GM12892 (cell line): ENCODE data around the gene ZAP70.
A peak's percentile ranks its signal among the peaks of the same experiment; 100 is the strongest.
"Not testable (repeated sequence)": the region's sequence is repeated elsewhere in the genome, so short reads cannot be mapped to it uniquely, and the experiment has no call there.

ENCODE experiments used
- DNase-seq: peaks from one replicate; pipeline ENCODE4 v3.0.0; 2011; ENCODE audit not compliant: insufficient read length
- FAIRE-seq: peaks from 2 replicates; lab custom pipeline; 2011; peaks lifted over from hg19 to GRCh38; lab: Jason Lieb, UNC
- POLR2A ChIP-seq: IDR thresholded peaks from 2 replicates; pipeline ENCODE4 v1.6.1; 2011; ENCODE audit warnings: low read depth, low read length, control low read depth
- POLR2AphosphoS5 ChIP-seq: IDR thresholded peaks from 2 replicates; pipeline ENCODE4 v1.6.1; 2011; ENCODE audit warnings: low read depth, low read length, control low read depth
- TAF1 ChIP-seq: IDR thresholded peaks from 2 replicates; pipeline ENCODE4 v1.6.1; 2011; ENCODE audit warnings: low read depth, mild to moderate bottlenecking, control low read depth, low read length, borderline replicate concordance

The ZAP70 gene

GRCh38 chr2:97676620-97677019 lies 36.8 kb upstream of the ZAP70 start:
- no peak for DNase-seq
- TF ChIP-seq TAF1 (no peak), POLR2AphosphoS5 (no peak), POLR2A (no peak)
- FAIRE-seq: no peak

DNA sequence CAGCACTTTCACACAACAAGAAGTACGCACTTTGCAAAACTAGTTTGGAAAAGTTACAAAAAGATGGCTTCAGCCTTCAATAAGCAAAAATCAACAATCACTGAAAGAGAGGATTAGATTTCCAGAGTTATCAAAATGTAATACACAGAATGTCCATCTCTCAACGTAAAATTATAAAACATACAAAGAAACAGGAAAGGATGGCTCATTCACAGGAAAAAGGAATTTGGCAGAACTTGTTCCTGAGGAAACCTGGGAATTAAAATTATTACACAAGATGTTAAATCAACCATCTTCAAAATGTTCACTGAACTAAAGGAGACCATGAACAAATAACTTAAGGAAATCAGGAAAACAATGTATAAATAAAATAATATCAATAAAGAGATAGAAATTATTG lies 35.9 kb upstream of the ZAP70 start:
- FAIRE-seq: no peak
- DNase-seq: no peak
- TF ChIP-seq TAF1 (no peak), POLR2AphosphoS5 (no peak), POLR2A (no peak)

DNA sequence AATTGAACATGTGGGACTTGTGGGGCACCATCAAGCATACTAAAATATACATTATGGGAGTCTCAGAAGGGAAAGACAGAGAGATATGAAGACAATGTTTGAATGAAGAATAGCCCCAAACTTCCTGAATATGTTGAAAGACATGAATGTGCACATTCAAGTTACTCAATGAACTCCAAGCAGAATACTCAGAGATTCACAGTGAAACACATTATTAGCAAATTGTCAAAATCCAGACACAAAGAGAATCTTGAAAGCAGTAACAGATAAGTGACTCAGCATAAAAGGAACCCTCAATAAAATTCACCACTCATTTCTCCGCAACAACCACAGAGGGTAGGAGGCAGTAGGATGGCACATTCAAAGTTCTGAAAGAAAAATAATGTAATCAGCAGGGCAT lies 35.1 kb upstream of the ZAP70 start:
- FAIRE-seq: no peak
- DNase-seq: no peak
- TF ChIP-seq POLR2AphosphoS5 (no peak), TAF1 (no peak), POLR2A (no peak)

DNA sequence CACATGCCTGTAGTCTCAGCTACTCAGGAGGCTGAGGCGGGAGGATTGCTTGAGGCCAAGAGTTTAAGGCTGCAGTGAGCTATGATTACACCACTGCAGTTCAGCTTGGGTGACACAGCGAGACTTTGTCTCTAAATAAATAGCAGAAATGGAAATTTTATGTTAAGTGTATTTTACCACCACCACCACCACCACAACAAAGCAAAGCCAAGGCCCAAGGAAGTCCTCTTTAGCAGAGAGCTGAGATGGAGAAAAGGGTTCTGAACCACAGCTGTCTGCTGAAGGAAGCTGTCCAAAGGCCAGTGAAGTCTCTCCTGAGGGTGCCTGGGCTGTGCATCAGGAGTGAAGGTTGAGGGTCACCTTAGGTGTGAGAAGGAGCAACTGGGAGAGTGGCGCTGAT lies 26.1 kb upstream of the ZAP70 start:
- DNase-seq, FAIRE-seq: not testable (repeated sequence)

DNA sequence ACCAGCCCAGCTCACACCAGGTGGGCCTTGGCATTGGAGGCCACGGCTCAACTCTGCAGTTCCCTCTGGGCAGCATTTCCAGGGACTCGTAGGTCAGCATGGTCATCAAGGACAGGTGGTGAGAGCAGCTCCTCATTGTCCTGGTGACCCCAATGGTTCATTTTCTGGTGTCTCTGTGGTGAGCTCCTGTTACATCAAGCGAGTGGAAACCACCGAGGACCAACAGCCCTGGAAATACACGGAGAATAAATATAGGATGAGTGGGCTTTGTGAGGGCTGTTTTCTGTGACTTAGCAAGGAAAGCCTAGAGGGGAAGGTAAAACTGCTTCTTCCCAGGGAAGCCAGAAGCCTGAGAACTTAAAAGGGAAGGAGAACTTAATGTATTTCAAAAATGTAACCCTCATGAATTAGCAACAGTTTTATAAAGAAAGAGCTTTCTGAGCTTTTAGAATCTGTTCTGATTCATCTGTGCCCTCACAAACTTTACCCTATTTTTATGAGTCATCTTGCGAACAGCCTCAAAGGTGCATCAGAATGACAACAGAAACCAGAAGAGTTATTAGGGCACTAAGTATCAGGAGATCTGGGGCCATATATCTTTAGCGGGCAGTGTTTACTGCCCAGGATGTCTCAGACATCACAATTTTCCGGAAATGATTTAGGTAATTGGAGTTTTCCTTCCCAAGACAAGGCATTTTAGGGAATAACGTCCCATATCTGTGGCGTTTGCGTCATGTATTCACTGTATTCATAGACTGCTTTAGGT lies 25.1 kb upstream of the ZAP70 start:
- DNase-seq (no peak), FAIRE-seq (peak; percentile 5)
- TF ChIP-seq POLR2A (no peak), TAF1 (no peak), POLR2AphosphoS5 (no peak)

DNA sequence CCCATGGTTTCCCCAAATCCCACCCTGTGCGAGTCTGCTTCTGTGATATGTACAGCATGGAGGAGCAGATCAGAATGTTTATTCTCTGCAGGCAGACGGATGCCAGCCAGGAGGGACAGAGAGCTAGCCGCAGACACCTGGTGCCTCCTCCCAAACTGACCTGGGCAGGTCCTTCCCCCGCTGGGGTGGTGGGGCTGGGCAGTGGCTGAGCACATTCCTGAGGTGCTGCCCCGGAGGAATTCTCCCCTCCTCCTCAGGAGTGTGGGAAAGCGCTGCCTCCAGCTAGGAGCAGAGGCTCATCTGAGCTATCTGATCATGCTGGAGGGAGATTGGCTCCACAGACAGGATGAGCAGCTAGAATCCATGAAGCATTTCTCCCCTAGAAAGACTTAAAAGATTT lies 22.2 kb upstream of the ZAP70 start:
- TF ChIP-seq TAF1 (no peak), POLR2A (no peak)
- FAIRE-seq (no peak), DNase-seq (no peak)

- no peak for FAIRE-seq
- TF ChIP-seq POLR2A (no peak), TAF1 (no peak), POLR2AphosphoS5 (no peak)
- no peak for DNase-seq
Measured at GRCh38 chr2:97693476-97693875, 19.9 kb upstream of the ZAP70 start.

DNA sequence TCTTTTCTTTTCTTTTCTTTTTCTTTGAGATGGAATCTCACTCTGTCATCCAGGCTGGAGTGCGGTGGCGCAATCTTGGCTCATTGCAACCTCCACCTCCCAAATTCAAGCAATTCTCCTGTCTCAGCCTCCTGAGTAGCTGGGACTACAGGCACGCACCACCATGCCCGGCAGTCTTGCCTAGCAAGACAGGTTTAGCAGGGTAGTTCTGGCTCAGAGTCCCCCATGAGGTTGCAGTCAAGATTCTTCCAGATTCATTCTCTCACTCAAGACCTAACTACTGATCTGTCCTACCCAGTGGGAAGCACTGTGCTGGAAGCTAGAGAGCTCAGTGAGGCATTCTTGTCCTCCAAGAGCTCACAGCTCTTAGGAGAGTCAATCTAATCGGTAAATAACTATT lies 17.6 kb upstream of the ZAP70 start:
- FAIRE-seq (no peak), DNase-seq (no peak)
- no peak for TF ChIP-seq POLR2A
- no peak for TF ChIP-seq TAF1
- TF ChIP-seq POLR2AphosphoS5: no peak

DNA sequence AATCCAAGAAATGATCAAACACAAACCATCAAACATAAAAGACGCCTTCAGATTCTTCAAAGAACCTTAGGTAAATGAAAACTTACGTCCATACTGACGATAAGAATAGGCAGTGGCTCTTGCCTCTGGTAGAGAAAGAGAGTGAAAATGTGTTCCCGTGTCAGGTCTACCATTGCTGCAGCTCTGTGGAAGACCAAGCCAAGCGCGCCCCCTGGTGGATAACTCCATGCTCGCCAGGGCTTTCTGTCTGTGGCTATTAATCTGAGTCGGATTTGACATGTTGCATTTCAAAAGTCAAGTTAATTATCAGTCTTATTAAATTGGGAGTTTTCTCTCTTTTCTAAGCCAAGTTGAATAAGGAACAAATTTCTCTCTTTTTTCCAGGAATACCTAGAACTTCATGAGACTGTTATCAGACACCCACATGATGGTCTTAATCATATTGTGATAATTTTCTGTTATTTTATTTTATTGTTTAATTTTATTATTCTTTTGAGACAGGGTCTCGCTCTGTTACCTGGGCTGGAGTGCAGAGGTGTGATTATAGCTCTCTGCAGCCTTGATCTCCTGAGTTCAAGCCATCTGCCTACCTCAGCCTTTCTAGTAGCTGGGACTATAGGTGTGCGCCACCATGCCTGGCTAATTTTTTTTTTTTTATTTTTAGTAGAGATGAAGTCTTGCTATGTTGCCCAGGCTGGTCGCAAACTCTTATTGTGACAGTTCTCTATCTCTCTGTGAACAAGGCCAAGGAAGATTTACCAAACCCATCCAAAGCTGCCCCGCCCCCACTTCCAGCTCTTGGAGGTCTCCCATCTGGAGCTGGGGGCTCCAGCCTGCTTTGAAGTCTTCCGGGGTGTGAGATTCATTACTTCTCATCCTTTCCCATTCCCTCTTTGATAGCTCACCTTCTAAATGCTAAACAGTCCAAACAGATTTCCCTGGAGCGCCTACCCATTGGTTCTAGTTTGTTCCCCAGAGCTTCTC lies 15.8 kb upstream of the ZAP70 start:
- FAIRE-seq (peak; percentile 90), DNase-seq (no peak)
- TF ChIP-seq POLR2AphosphoS5 (no peak), POLR2A (no peak), TAF1 (no peak)

GRCh38 chr2:97698530-97698929 lies 14.8 kb upstream of the ZAP70 start:
- TF ChIP-seq POLR2AphosphoS5 (no peak), TAF1 (no peak), POLR2A (no peak)
- FAIRE-seq (no peak), DNase-seq (no peak)

DNA sequence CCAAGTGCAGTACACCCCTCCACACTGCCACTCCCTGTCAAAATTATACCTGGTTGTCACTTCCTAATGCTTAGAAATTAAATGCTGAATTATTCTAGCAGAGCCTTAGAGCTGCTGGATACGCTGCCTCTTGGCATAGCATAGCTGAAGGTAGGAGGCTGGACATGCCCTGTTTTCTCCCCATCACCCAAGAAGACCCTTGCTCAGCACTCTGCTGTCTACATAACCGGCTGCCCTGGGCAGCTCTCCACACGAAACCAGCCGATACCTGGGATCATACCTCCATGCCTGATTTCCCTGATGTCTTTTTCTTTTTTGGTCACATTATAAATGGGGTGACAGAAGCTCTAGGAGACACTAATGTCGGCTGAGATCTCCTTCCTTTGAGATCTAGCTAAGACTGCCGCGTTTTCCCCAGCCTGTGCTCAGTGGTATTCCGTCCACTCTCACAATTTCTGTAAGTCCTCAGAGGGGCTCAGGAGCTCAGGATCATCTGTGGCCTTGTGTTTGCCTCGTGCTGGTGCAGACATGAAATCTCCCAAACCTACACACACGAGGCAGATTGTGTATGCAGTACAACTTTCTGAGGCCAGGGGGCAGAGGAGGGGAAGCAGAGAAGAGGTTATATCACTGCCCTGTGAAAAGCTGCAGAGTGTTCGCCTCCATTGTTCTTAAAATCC lies 13.5 kb upstream of the ZAP70 start:
- DNase-seq (no peak), FAIRE-seq (peak; percentile 86)
- no peak for TF ChIP-seq TAF1
- no peak for TF ChIP-seq POLR2AphosphoS5
- no peak for TF ChIP-seq POLR2A
